ENCODE data around the gene MTARC2.

Gene MTARC2

GRCh38 chr1:220786057-220786336 lies 37.9 kb downstream of the MTARC2 start:
- no peak for DNase-seq (ENCODE audit: low read depth)
- TF ChIP-seq CTCF (IDR thresholded peaks at IDR 0.05; ENCODE audit: insufficient read depth, low read depth, low read length, missing control alignments), result no peak
- no peak overlapping the region for H3K4me3 ChIP-seq (ENCODE audit: low read depth, low read length)

- DNase-seq (ENCODE audit: low read depth), result peak; percentile 22
- H3K4me3 ChIP-seq (ENCODE audit: low read depth, low read length), result peak within 1 kb of the TSS; percentile 19
- TF ChIP-seq CTCF (IDR thresholded peaks at IDR 0.05; ENCODE audit: insufficient read depth, low read depth, low read length, missing control alignments), result peak; percentile 0
Measured at GRCh38 chr1:220786337-220787068, 38.4 kb downstream of the MTARC2 start, which contains the start of gene MTARC1. Gene MTARC1 (plus strand): TSS chr1:220786913. CDS start chr1:220786945, 32 bp downstream.

GRCh38 chr1:220787069-220787619 lies 39.0 kb downstream of the MTARC2 start:
- peak overlapping the region; percentile 17 for H3K4me3 ChIP-seq (ENCODE audit: low read depth, low read length)
- no peak for TF ChIP-seq CTCF (IDR thresholded peaks at IDR 0.05; ENCODE audit: insufficient read depth, low read depth, low read length, missing control alignments)
- DNase-seq (ENCODE audit: low read depth), result no peak

GRCh38 chr1:220788900-220789299 lies 40.8 kb downstream of the MTARC2 start:
- DNase-seq (ENCODE audit: low read depth), result no peak
- no peak overlapping the region for H3K4me3 ChIP-seq (ENCODE audit: low read depth, low read length)
- no peak for TF ChIP-seq CTCF (IDR thresholded peaks at IDR 0.05; ENCODE audit: insufficient read depth, low read depth, low read length, missing control alignments)

GRCh38 chr1:220789532-220790147 lies 41.5 kb downstream of the MTARC2 start:
- DNase-seq (ENCODE audit: low read depth), result no peak
- no peak for TF ChIP-seq CTCF (IDR thresholded peaks at IDR 0.05; ENCODE audit: insufficient read depth, low read depth, low read length, missing control alignments)
- H3K4me3 ChIP-seq (ENCODE audit: low read depth, low read length), result no peak overlapping the region

- DNase-seq (ENCODE audit: low read depth), result no peak
- no peak for TF ChIP-seq CTCF (IDR thresholded peaks at IDR 0.05; ENCODE audit: insufficient read depth, low read depth, low read length, missing control alignments)
Measured at GRCh38 chr1:220791285-220791684, 43.2 kb downstream of the MTARC2 start.

More at GRCh38 chr1:220791285-220791684, 43.2 kb downstream of the MTARC2 start:
- no peak overlapping the region for H3K4me3 ChIP-seq (ENCODE audit: low read depth, low read length)
